HEK293T (cell line): ENCODE results near the gene MTIF3.

ENCODE experiments used
- CTCF ChIA-PET: fragments of 350-600 bp; formaldehyde crosslinking; extraction: SDS; loops from one replicate; lab custom pipeline; 2021; ENCODE audit warnings: antibody characterized with exemption, inconsistent platforms; lab: Yijun Ruan, JAX
- POLR2A ChIA-PET: fragments of 350-600 bp; formaldehyde crosslinking; extraction: SDS; loops from one replicate; lab custom pipeline; 2020; ENCODE audit warnings: antibody characterized with exemption, inconsistent platforms; lab: Yijun Ruan, JAX
- DNase-seq: peaks from one replicate; pipeline ENCODE4 v3.0.0; 2012; ENCODE audit warnings: mixed read lengths; ENCODE audit errors: extremely low spot score
- ARNT ChIP-seq: fragments of 450-650 bp; IDR thresholded peaks from 2 replicates; pipeline ENCODE4 v1.6.1; 2017; ENCODE audit warnings: mild to moderate bottlenecking
- BHLHE40 ChIP-seq: fragments of 450-650 bp; IDR thresholded peaks from 2 replicates; pipeline ENCODE4 v1.6.1; 2016; ENCODE audit warnings: mild to moderate bottlenecking, moderate library complexity, borderline replicate concordance
- CTBP1 ChIP-seq: fragments of 450-650 bp; IDR thresholded peaks from 2 replicates; pipeline ENCODE4 v1.6.1; 2016; ENCODE audit warnings: borderline replicate concordance
- ELF4 ChIP-seq: fragments of 450-650 bp; IDR thresholded peaks from 2 replicates; pipeline ENCODE4 v1.6.1; 2017; ENCODE audit warnings: antibody characterized with exemption
- FOXA1 ChIP-seq: fragments of 450-650 bp; IDR thresholded peaks from 2 replicates; pipeline ENCODE4 v1.6.1; 2016; ENCODE audit warnings: mild to moderate bottlenecking
- FOXK2 ChIP-seq: fragments of 450-650 bp; IDR thresholded peaks from 2 replicates; pipeline ENCODE4 v1.6.1; 2016; ENCODE audit warnings: mild to moderate bottlenecking
- HDGF ChIP-seq: fragments of 450-650 bp; IDR thresholded peaks from 2 replicates; pipeline ENCODE4 v1.6.1; 2017; ENCODE audit warnings: antibody characterized with exemption, borderline replicate concordance
- L3MBTL2 ChIP-seq: fragments of 450-650 bp; conservative IDR thresholded peaks from 2 replicates; pipeline ENCODE4 v1.6.1; 2016; ENCODE audit warnings: mild to moderate bottlenecking
- LEF1 ChIP-seq: fragments of 450-650 bp; IDR thresholded peaks from 2 replicates; pipeline ENCODE4 v1.6.1; 2017; ENCODE audit warnings: mild to moderate bottlenecking, borderline replicate concordance
- NFRKB ChIP-seq: fragments of 450-650 bp; IDR thresholded peaks from 2 replicates; pipeline ENCODE4 v1.6.1; 2016; ENCODE audit warnings: mild to moderate bottlenecking, moderate library complexity
- PKNOX1 ChIP-seq: fragments of 450-650 bp; IDR thresholded peaks from 2 replicates; pipeline ENCODE4 v1.6.1; 2016
- SP1 ChIP-seq: fragments of 450-650 bp; IDR thresholded peaks from 2 replicates; pipeline ENCODE4 v1.6.1; 2017
- SUZ12 ChIP-seq: fragments of 450-650 bp; IDR thresholded peaks from 2 replicates; pipeline ENCODE4 v1.6.1; 2016; ENCODE audit warnings: mild to moderate bottlenecking
- TARDBP ChIP-seq: fragments of 450-650 bp; IDR thresholded peaks from 2 replicates; pipeline ENCODE4 v1.6.1; 2016
- ZNF384 ChIP-seq: fragments of 450-650 bp; IDR thresholded peaks from 2 replicates; pipeline ENCODE4 v1.6.1; 2016

MTIF3 gene

GRCh38 chr13:27411341-27411740 is 39.0 kb downstream of the MTIF3 start:
- ChIA-PET CTCF (no interaction called here), POLR2A (no interaction called here)
- DNase-seq, result no peak
- TF ChIP-seq ZNF384, result no peak
- TF ChIP-seq PKNOX1, result no peak
- TF ChIP-seq L3MBTL2, result no peak
- TF ChIP-seq FOXK2, result no peak
- no peak for TF ChIP-seq FOXA1
- TF ChIP-seq NFRKB, result no peak
- no peak for TF ChIP-seq CTBP1
- no peak for TF ChIP-seq SP1
- TF ChIP-seq ELF4, result no peak
- TF ChIP-seq HDGF, result no peak
- no peak for TF ChIP-seq BHLHE40

GRCh38 chr13:27409013-27409412 is 41.4 kb downstream of the MTIF3 start:
- ChIA-PET CTCF (no interaction called here), POLR2A (no interaction called here)
- no peak for DNase-seq
- TF ChIP-seq CTBP1 (no peak), NFRKB (no peak), PKNOX1 (no peak), FOXK2 (no peak), SUZ12 (no peak), ARNT (no peak), FOXA1 (no peak), ZNF384 (no peak)

DNA sequence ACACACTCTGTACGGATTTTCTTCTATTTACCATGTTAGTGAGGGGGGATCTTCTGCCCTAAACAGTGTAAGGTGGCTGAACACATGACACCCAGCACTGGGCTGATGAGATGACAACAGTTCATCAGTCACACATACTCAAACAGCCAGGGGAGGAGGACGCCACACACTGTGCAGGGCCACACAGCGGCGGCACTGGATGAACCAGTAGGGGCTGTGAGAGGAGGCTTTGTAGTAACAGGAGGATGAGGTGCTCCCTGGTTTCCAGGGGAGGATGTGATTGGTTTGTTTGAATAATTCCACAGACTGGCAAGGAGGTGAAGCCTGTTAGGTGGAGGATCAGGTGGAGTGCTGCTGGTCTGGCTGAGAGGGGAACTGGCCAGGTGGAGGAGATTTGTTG is 42.3 kb downstream of the MTIF3 start:
- TF ChIP-seq ELF4 (no peak), LEF1 (no peak), ZNF384 (no peak)
- DNase-seq, result no peak
- POLR2A ChIA-PET, result no interaction called here
- CTCF ChIA-PET, result no interaction called here

- CTCF ChIA-PET, result interaction anchor here (1.1 kb wide), 1 partner anchor 44 kb away, joined by 6 read pairs; no protein-coding TSS in a partner anchor
- DNase-seq, result peak; percentile 61
- POLR2A ChIA-PET, result no interaction called here
- TF ChIP-seq TARDBP (no peak), PKNOX1 (peak; percentile 75)
Measured at GRCh38 chr13:27406178-27406939, 44.0 kb downstream of the MTIF3 start.

DNA sequence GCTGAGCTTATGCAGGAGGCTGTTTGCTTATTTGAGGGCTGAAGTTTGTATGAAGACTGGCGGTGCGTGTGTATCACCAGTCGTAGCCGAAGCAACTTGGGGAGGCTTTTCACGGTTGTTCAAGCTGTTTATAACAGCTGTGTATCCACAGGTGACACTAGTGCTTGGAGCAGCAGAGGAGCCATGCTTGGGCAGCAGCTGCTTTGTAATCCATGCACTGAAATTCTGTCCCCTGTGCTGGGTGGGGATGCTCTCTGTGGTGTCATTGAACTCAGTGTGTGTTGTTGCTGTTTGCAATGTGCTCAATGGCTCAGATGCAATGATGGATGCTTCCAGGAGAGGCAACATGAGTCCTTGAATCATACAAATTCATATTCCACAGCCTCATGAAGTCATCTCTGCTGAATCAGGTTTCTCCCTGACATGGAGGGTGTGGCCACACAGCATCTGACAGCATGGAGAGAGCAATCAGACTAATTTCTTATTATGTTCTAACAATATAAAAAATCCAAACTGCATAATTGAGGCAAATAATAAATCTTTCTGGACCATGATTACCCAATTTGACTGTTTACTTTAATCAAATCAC is 44.7 kb downstream of the MTIF3 start:
- ChIA-PET POLR2A (no interaction called here), CTCF (interaction anchor here (1.1 kb wide), 1 partner anchor 43 kb away, joined by 6 read pairs; no protein-coding TSS in a partner anchor)
- no peak for DNase-seq
- TF ChIP-seq FOXK2 (no peak), L3MBTL2 (no peak), ELF4 (no peak), FOXA1 (no peak)

DNA sequence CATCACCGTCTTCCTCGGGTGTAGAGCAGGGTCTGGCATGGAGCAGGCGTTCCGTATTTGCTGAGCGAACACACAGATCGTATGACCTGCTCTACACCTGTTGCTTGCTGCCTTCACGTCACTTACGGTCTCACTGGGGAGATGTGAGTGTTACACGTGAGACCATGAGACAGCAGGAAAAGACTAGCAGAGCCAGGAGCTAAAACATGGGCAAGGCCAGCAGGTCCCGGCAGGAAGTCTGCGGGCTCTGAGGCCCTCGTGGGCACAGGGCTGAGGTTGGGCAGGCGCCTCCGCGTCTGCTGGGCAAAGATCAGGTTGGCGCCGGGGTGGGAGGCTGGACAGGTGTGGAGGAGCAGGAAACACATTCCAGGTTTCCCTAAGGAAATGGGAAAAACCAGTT is 45.7 kb downstream of the MTIF3 start:
- CTCF ChIA-PET, result no interaction called here
- TF ChIP-seq ARNT (no peak), FOXA1 (no peak), HDGF (no peak), ZNF384 (no peak), NFRKB (no peak), L3MBTL2 (no peak), CTBP1 (no peak), ELF4 (no peak)
- no peak for DNase-seq
- POLR2A ChIA-PET, result no interaction called here

DNA sequence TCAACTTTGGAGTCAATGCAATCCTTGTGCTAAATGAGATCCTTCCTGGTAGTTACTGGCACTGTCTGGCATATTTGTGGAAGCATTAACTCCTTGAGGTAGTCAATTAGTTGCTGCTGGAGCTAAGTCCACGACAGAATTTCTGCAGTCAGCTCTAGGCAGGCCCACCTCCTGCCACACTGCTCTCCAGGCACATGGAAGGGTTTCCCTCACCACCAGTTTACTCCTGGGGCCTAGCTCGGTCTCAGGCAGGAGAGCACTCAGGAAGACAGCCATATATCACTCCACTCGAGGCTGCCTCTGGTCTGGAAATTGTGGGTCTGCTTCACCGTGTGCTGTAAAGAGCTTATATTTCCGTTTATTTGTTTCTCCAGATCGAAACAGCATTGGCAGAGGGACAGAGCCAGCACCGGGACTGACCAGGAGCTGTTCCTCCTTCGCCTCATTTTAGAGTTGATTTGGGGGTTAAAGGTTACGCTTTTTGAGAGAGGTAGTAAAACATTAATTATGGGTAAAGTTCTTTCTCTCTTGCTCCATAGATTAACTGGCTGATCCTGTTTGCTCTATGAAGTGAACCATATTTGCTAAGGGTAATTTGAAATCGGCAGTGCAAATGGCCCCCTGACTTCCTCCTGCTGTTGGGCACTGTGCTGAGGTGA is 46.5 kb downstream of the MTIF3 start:
- TF ChIP-seq TARDBP (no peak), ZNF384 (no peak), ELF4 (no peak), L3MBTL2 (peak; percentile 21; the same call in 1 of the 2 replicates), CTBP1 (no peak)
- ChIA-PET CTCF (no interaction called here), POLR2A (interaction anchor here (0.7 to 1.4 kb wide), 2 partner anchors 11 to 46 kb away, joined by 3 to 4 read pairs; no protein-coding TSS in a partner anchor)
- DNase-seq, result no peak
